Measurements from ENCODE around the gene SENP6. TPM values are rescaled to one million over a fixed set of nuclear protein-coding genes. Genes with fewer than 3 reads are reported as not detected.

The SENP6 gene
- total and polyA plus RNA-seq, 9 of the 15 experiments (the other 6 are each of a cell fraction or from before 2014, with no cell fraction given): 11.1 to 79.4 (median 46.8) TPM

- no peak for TF ChIP-seq ZBTB40 (IDR thresholded peaks at IDR 0.05)
- TF ChIP-seq ZBTB40 (CRISPR knock-in tag; IDR thresholded peaks at IDR 0.05): no peak
- peak; percentile 82; the same call in 1 of the 2 replicates for TF ChIP-seq EP400 (IDR thresholded peaks at IDR 0.05)
- TF ChIP-seq, protein P1, sequence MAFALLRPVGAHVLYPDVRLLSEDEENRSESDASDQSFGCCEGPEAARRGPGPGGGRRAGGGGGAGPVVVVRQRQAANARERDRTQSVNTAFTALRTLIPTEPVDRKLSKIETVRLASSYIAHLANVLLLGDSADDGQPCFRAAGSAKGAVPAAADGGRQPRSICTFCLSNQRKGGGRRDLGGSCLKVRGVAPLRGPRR (CRISPR knock-in tag; IDR thresholded peaks at IDR 0.05): no peak
- TF ChIP-seq ZNF239 (CRISPR knock-in tag; IDR thresholded peaks at IDR 0.05): no peak
- TF ChIP-seq, protein P2, sequence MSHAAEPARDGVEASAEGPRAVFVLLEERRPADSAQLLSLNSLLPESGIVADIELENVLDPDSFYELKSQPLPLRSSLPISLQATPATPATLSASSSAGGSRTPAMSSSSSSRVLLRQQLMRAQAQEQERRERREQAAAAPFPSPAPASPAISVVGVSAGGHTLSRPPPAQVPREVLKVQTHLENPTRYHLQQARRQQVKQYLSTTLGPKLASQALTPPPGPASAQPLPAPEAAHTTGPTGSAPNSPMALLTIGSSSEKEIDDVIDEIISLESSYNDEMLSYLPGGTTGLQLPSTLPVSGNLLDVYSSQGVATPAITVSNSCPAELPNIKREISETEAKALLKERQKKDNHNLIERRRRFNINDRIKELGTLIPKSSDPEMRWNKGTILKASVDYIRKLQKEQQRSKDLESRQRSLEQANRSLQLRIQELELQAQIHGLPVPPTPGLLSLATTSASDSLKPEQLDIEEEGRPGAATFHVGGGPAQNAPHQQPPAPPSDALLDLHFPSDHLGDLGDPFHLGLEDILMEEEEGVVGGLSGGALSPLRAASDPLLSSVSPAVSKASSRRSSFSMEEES (CRISPR knock-in tag; IDR thresholded peaks at IDR 0.05): no peak
- TF ChIP-seq ZNF766 (CRISPR knock-in tag; conservative IDR thresholded peaks at IDR 0.05): peak; percentile 37; the same call in 1 of the 2 replicates
- TF ChIP-seq, protein P3, sequence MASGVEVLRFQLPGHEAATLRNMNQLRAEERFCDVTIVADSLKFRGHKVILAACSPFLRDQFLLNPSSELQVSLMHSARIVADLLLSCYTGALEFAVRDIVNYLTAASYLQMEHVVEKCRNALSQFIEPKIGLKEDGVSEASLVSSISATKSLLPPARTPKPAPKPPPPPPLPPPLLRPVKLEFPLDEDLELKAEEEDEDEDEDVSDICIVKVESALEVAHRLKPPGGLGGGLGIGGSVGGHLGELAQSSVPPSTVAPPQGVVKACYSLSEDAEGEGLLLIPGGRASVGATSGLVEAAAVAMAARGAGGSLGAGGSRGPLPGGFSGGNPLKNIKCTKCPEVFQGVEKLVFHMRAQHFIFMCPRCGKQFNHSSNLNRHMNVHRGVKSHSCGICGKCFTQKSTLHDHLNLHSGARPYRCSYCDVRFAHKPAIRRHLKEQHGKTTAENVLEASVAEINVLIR (CRISPR knock-in tag; IDR thresholded peaks at IDR 0.05): no peak
- TF ChIP-seq FOXK2 (conservative IDR thresholded peaks at IDR 0.05 in 1 of 2, IDR thresholded peaks at IDR 0.05 in 1 of 2; ENCODE audit: low read depth in 2 of 2): no peak
- TF ChIP-seq, protein P4, sequence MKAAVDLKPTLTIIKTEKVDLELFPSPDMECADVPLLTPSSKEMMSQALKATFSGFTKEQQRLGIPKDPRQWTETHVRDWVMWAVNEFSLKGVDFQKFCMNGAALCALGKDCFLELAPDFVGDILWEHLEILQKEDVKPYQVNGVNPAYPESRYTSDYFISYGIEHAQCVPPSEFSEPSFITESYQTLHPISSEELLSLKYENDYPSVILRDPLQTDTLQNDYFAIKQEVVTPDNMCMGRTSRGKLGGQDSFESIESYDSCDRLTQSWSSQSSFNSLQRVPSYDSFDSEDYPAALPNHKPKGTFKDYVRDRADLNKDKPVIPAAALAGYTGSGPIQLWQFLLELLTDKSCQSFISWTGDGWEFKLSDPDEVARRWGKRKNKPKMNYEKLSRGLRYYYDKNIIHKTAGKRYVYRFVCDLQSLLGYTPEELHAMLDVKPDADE (conservative IDR thresholded peaks at IDR 0.05; ENCODE audit: control insufficient read depth, low read depth, low read length): 0 out of 2 replicates have a peak, but pooled peaks have one; percentile 21
- no peak for TF ChIP-seq PHF21A (IDR thresholded peaks at IDR 0.05; ENCODE audit: borderline replicate concordance, low read depth)
These were observed at the start of gene SENP6 (continued) for GRCh38 chr6:75601304-75602245.

All from K562 (cell line).